Fibroblast of villous mesenchyme (primary cell): Measurements from ENCODE around the gene TTC12. TPM values are rescaled to one million over a fixed set of nuclear protein-coding genes. Genes with fewer than 3 reads are reported as not detected.
A peak's percentile ranks its signal among the peaks of the same experiment; 100 is the strongest.

Experiments
- DNase-seq: peaks from one replicate; pipeline ENCODE4 v3.0.0-alpha.2; 2010; ENCODE audit warnings: low read depth
- H3K4me3 ChIP-seq: 2 replicates; pipeline ENCODE4 v1.5.1; 2011; ENCODE audit warnings: low read depth, mild to moderate bottlenecking, low read length
- CTCF ChIP-seq: IDR thresholded peaks from 2 replicates; pipeline ENCODE4 v1.5.1; 2012; ENCODE audit warnings: low read depth, mild to moderate bottlenecking, low read length; ENCODE audit not compliant: insufficient read depth
- total RNA-seq: library from RNA; depleted of rRNA; stranded (reverse); fragments of >200 nt; gene quantifications from 2 replicates; pipeline ENCODE4 v1.2.3, GENCODE V29; 2012

The TTC12 gene
- total RNA-seq, 1 donor: 16.0 TPM

GRCh38 chr11:113377681-113378412 is 63.5 kb downstream of the TTC12 start:
- TF ChIP-seq CTCF: no peak
- no peak for DNase-seq
- no peak overlapping the region for H3K4me3 ChIP-seq

DNA sequence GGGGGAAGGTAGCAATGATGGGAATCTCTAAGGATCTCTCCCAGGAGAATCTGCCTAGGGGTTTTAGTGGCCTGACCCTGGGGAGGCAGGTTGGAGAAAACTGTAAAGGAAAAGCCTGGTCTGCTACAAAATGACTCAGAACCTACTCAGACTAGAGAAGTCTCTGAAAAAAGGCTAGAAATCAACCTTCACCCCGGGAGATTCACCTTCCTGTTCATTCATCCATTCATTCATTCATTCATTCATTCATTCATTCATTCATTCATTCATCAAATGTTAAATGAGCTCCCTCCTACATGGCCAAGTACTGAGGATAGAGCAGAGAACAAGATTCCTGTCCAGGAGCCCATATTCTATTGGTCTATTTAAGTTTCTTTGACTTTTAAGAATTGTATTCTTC is 64.3 kb downstream of the TTC12 start:
- no peak for TF ChIP-seq CTCF
- no peak overlapping the region for H3K4me3 ChIP-seq
- DNase-seq: no peak

GRCh38 chr11:113382121-113382520 is 67.7 kb downstream of the TTC12 start:
- no peak for TF ChIP-seq CTCF
- H3K4me3 ChIP-seq: no peak overlapping the region
- no peak for DNase-seq

- DNase-seq: peak; percentile 94
- no peak for TF ChIP-seq CTCF
- H3K4me3 ChIP-seq: no peak overlapping the region
Observed at GRCh38 chr11:113384551-113384950, 70.2 kb downstream of the TTC12 start.

DNA sequence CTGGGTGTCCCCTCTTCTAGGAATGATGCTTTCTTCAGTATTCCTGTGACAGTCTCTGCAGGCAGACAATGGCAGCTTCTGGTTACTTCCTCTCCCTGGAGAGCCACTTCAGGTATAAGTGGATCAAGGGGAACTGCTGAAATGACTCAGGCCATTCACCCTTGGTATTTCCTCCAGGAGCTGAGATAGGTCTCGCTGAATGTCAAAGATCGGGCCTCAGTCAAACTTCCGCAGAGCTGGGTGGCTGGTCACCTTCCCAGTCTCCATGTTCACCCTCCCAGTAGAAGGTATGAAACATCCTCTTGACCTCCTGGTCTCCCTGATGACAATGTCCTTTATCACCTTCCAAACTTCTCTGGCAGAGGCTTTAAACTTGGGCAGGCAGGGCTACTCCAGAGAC is 71.4 kb downstream of the TTC12 start:
- no peak for DNase-seq

DNA sequence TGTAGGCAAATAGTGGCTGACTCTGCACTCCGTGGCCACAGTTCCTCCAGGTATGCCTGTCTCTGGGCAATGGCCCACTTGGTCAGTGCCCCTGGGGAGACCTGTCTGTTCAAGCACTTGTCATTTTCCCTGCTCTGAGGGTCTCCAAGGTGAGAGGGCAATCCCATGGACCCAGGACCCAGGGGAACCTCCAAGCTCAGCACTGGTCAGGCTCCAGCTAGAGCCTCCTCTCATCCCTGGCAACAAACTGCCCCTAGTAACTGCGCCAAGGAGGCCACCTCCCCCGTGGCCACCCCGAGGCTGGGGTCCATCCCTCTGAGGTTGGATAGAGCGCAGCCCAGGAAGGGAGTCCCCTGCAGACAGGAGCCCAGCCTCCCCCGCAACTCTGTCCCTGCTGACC is 72.5 kb downstream of the TTC12 start:
- no peak overlapping the region for H3K4me3 ChIP-seq
- no peak for TF ChIP-seq CTCF
- DNase-seq: no peak

More for the DNA sequence above, 71.4 kb downstream of the TTC12 start:
- TF ChIP-seq CTCF: no peak
- no peak overlapping the region for H3K4me3 ChIP-seq

DNA sequence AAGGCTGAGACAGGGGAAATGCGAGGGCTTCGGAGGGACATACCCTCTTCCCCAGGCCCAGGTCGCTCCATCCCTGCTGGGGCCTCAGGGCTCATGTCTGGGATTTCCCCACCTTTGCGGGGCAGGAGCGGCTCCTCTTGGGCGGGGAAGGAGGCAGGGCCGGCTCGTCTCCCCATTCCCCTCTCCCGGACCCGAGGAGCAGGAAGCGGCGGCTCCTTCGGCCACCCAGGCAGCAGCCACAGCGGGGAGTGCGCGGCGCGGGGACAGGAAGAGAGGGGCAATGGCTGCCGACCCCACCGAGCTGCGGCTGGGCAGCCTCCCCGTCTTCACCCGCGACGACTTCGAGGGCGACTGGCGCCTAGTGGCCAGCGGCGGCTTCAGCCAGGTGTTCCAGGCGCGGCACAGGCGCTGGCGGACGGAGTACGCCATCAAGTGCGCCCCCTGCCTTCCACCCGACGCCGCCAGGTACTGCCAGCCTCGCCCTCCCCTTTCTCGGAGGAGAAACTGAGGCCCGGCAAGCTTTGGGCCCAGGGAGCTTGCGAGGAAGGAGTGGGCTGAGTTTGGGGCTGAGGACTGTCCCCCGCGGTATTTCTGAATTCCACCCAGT is 73.3 kb downstream of the TTC12 start, which contains the start of gene ANKK1:
Gene ANKK1, plus strand, starts transcription at position 175 of the 607 bp plus-strand sequence. Its CDS starts 106 bp downstream, at position 281.
- TF ChIP-seq CTCF: peak; percentile 27

More for the DNA sequence above, 73.3 kb downstream of the TTC12 start, which contains the start of gene ANKK1:
- peak within 1 kb of the TSS; percentile 16 for H3K4me3 ChIP-seq
- DNase-seq: no peak
